ENCODE measurements around the gene LIPK.

LIPK gene

DNA sequence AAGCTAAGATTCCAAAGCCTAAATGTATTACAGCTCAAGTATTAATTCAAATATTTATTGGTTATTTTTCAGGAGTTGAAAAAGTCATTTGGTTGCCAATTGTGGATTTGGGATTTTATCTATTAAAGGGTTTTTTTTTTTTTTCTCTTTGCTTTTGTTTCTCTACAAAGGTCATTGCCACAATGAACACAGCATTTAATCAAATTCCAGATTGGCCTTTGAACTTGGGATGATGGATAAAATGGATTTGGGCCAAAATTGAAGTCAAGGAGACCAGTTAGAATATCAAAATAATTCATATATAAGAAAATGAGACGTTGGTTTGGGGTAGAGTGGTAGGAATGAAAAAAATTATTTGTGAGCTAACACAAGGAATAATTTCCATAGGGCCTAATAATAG is 63.3 kb downstream of the LIPK start:
- Histone ChIP-seq H3K4me1 (ENCODE audit: control insufficient read depth in 5 of 5, insufficient read depth in 5 of 5, low read length in 5 of 5) (no peaks in the 10 kb centered on the region), H3K9ac (ENCODE audit: low read length in 5 of 5) (no peak overlapping the region), H3K4me3 (ENCODE audit: low read depth in 1 of 5, low read length in 5 of 5) (no peak overlapping the region), H3K9me3 (ENCODE audit: control insufficient read depth in 5 of 5, low read length in 5 of 5) (peaks cover 0 to 8% (median 5%) of the 10 kb centered on the region in 5 donors), H3K36me3 (ENCODE audit: control insufficient read depth in 5 of 5, insufficient read depth in 5 of 5, low read length in 5 of 5) (no peaks in the 10 kb centered on the region), H3K27me3 (ENCODE audit: control insufficient read depth in 5 of 5, insufficient read depth in 4 of 5, low read length in 5 of 5) (no peaks in the 10 kb centered on the region), H3K27ac (ENCODE audit: low read depth, low read length) (no peak overlapping the region)

DNA sequence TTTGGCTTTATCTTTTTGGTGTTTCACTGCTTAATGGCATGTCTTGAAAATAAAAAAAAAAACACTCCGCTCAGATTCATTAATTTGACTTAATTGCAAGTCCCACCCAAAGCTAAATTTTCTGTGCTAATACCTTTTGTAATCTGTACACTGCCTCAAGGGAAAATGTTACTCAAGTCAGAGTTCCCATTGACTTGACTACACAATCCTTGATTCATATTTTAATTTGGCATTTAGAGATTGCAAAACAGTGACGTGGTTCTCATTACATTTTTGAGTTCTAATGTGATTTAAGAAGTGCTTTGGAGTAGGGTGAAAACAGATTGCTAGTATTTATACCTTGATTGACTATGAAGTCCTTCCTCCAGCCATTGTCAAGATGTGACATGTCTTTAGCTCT is 75.2 kb downstream of the LIPK start:
- H3K9me3 ChIP-seq (ENCODE audit: control insufficient read depth in 5 of 5, low read length in 5 of 5), result no peaks in the 10 kb centered on the region
- peaks cover 0 to 1% (median 0%) of the 10 kb centered on the region in 5 donors for H3K27me3 ChIP-seq (ENCODE audit: control insufficient read depth in 5 of 5, insufficient read depth in 4 of 5, low read length in 5 of 5)
- H3K4me3 ChIP-seq (ENCODE audit: low read depth in 1 of 5, low read length in 5 of 5), result no peak overlapping the region
- no peak overlapping the region for H3K27ac ChIP-seq (ENCODE audit: low read depth, low read length)
- no peaks in the 10 kb centered on the region for H3K4me1 ChIP-seq (ENCODE audit: control insufficient read depth in 5 of 5, insufficient read depth in 5 of 5, low read length in 5 of 5)
- H3K9ac ChIP-seq (ENCODE audit: low read length in 5 of 5), result no peak overlapping the region
- H3K36me3 ChIP-seq (ENCODE audit: control insufficient read depth in 5 of 5, insufficient read depth in 5 of 5, low read length in 5 of 5), result no peaks in the 10 kb centered on the region

DNA sequence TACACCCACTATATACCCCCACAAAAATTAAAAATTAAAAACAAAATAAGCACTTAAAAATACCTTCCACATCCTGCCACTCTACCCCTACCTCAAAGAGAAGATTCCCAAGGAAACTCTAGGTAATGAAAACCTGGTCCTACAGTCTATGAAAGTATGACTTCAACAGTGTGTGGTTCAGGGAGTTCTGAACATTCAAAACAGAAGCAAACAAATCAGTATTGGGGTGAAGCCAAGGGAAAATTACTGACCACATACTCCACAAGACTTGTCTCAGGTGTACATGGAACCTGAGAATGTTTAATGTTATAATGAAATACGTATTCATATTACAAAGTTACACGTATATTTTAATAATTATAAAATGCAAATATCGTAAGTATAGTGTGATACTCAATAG is 76.2 kb downstream of the LIPK start:
- Histone ChIP-seq H3K36me3 (ENCODE audit: control insufficient read depth in 5 of 5, insufficient read depth in 5 of 5, low read length in 5 of 5) (no peaks in the 10 kb centered on the region), H3K4me1 (ENCODE audit: control insufficient read depth in 5 of 5, insufficient read depth in 5 of 5, low read length in 5 of 5) (no peaks in the 10 kb centered on the region), H3K9ac (ENCODE audit: low read length in 5 of 5) (no peak overlapping the region), H3K27ac (ENCODE audit: low read depth, low read length) (no peak overlapping the region), H3K27me3 (ENCODE audit: control insufficient read depth in 5 of 5, insufficient read depth in 4 of 5, low read length in 5 of 5) (peaks cover 0 to 4% (median 0%) of the 10 kb centered on the region in 5 donors), H3K9me3 (ENCODE audit: control insufficient read depth in 5 of 5, low read length in 5 of 5) (no peaks in the 10 kb centered on the region), H3K4me3 (ENCODE audit: low read depth in 1 of 5, low read length in 5 of 5) (no peak overlapping the region)

DNA sequence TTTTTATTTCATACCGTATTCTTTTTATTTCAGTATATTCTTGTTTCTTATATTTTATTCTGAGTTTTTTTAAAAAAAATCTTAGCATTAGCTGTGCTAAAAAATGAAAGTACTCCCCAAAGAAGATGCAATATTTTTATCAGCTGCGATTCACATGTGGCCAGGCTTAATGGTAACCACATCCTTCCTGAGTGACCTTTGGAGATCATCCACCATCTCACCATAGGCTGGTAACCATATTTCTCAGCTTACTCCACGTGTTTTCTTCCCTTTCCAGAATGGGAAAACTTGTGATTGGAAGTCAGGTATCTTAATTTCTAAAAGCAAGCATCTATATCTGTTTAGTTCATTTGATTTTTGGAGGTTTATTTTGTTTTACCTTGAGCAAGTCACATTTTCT is 77.7 kb downstream of the LIPK start:
- Histone ChIP-seq H3K27me3 (ENCODE audit: control insufficient read depth in 5 of 5, insufficient read depth in 4 of 5, low read length in 5 of 5) (peaks cover 0 to 4% (median 0%) of the 10 kb centered on the region in 5 donors), H3K4me1 (ENCODE audit: control insufficient read depth in 5 of 5, insufficient read depth in 5 of 5, low read length in 5 of 5) (no peaks in the 10 kb centered on the region), H3K4me3 (ENCODE audit: low read depth in 1 of 5, low read length in 5 of 5) (no peak overlapping the region), H3K9me3 (ENCODE audit: control insufficient read depth in 5 of 5, low read length in 5 of 5) (no peaks in the 10 kb centered on the region), H3K27ac (ENCODE audit: low read depth, low read length) (no peak overlapping the region), H3K9ac (ENCODE audit: low read length in 5 of 5) (no peak overlapping the region), H3K36me3 (ENCODE audit: control insufficient read depth in 5 of 5, insufficient read depth in 5 of 5, low read length in 5 of 5) (no peaks in the 10 kb centered on the region)

DNA sequence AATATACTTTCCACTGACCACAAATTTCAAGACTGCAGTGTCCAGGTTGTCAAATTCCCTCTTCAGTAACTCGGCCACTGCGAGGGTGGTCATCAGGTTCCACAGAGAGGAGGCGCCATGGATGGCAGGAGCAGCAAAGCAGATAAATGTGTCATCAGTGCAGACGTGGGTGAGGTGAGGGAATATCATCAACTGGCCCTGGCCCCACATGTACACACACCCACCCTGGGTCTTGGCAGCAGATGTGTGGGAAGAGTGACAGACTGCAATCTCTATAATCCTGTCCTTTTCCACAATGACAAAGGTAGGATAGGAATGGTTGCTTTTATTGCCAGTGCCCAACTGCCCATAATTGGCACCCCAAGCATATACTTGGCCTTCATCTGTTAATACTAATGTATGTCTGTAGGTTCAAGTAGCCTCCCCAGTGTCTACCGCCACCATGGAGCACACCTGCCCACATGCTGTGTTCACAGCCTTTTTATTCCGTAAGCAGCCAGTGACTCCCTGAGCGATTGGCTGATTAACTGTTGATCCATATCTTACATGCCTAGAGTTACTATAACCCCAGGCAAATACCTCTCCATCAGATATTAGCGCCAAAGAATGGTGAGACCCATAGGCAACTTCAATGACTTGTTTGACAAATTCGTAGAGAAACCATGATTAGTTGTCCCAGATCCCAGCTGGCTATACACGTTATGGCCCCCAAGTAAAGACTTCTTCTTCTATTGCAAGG is 80.2 kb downstream of the LIPK start:
- peaks cover 0 to 4% (median 0%) of the 10 kb centered on the region in 5 donors for H3K27me3 ChIP-seq (ENCODE audit: control insufficient read depth in 5 of 5, insufficient read depth in 4 of 5, low read length in 5 of 5)
- no peak overlapping the region for H3K9ac ChIP-seq (ENCODE audit: low read length in 5 of 5)
- H3K27ac ChIP-seq (ENCODE audit: low read depth, low read length), result no peak overlapping the region
- H3K9me3 ChIP-seq (ENCODE audit: control insufficient read depth in 5 of 5, low read length in 5 of 5), result no peaks in the 10 kb centered on the region
- H3K4me1 ChIP-seq (ENCODE audit: control insufficient read depth in 5 of 5, insufficient read depth in 5 of 5, low read length in 5 of 5), result no peaks in the 10 kb centered on the region
- no peaks in the 10 kb centered on the region for H3K36me3 ChIP-seq (ENCODE audit: control insufficient read depth in 5 of 5, insufficient read depth in 5 of 5, low read length in 5 of 5)
- no peak overlapping the region for H3K4me3 ChIP-seq (ENCODE audit: low read depth in 1 of 5, low read length in 5 of 5)

DNA sequence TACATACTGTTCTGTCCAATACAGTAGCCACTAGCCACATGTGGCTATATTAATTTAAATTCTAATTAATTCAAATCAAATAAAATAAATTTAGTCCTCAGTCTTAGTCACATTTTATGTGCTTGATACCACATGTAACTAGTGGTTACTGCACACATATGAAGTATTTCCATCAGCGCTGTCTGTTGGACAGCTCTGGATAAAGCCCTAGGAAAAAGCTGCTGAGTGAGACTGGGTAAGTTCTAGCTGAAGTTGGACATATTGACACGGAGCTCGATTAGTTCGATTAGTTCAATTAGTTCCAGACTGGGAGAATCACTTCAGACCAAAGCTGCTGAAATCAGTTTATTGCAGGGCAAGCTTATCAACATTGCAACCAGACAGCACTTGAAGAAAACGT is 81.4 kb downstream of the LIPK start:
- Histone ChIP-seq H3K9ac (ENCODE audit: low read length in 5 of 5) (no peak overlapping the region), H3K36me3 (ENCODE audit: control insufficient read depth in 5 of 5, insufficient read depth in 5 of 5, low read length in 5 of 5) (no peaks in the 10 kb centered on the region), H3K4me3 (ENCODE audit: low read depth in 1 of 5, low read length in 5 of 5) (no peak overlapping the region), H3K4me1 (ENCODE audit: control insufficient read depth in 5 of 5, insufficient read depth in 5 of 5, low read length in 5 of 5) (peaks cover 0 to 3% (median 2%) of the 10 kb centered on the region in 5 donors), H3K27me3 (ENCODE audit: control insufficient read depth in 5 of 5, insufficient read depth in 4 of 5, low read length in 5 of 5) (peaks cover 0 to 4% (median 0%) of the 10 kb centered on the region in 5 donors), H3K9me3 (ENCODE audit: control insufficient read depth in 5 of 5, low read length in 5 of 5) (no peaks in the 10 kb centered on the region), H3K27ac (ENCODE audit: low read depth, low read length) (no peak overlapping the region)

DNA sequence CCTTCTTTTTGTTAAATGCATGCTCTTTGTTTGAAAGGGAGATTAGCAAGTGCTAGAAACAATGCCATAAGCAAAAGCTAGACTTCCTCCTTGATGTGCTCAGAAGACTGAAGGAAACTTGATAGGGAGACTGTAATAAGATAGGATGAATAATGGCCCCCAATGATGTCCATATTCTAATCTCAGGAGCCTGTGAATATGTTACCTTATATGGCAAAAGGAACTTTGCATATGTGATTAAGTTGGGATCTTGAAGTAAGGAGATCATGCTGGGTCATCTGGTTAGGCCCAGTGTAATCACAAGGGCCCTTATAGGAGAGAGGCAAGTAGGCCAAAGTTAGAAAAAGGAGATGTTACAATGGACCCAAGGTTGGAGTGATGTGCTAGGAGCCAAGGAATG is 82.9 kb downstream of the LIPK start:
- Histone ChIP-seq H3K4me1 (ENCODE audit: control insufficient read depth in 5 of 5, insufficient read depth in 5 of 5, low read length in 5 of 5) (peaks cover 0 to 7% (median 5%) of the 10 kb centered on the region in 5 donors), H3K36me3 (ENCODE audit: control insufficient read depth in 5 of 5, insufficient read depth in 5 of 5, low read length in 5 of 5) (no peaks in the 10 kb centered on the region), H3K4me3 (ENCODE audit: low read depth in 1 of 5, low read length in 5 of 5) (no peak overlapping the region), H3K9me3 (ENCODE audit: control insufficient read depth in 5 of 5, low read length in 5 of 5) (no peaks in the 10 kb centered on the region), H3K27me3 (ENCODE audit: control insufficient read depth in 5 of 5, insufficient read depth in 4 of 5, low read length in 5 of 5) (peaks cover 0 to 4% (median 0%) of the 10 kb centered on the region in 5 donors), H3K9ac (ENCODE audit: low read length in 5 of 5) (no peak overlapping the region), H3K27ac (ENCODE audit: low read depth, low read length) (no peak overlapping the region)

DNA sequence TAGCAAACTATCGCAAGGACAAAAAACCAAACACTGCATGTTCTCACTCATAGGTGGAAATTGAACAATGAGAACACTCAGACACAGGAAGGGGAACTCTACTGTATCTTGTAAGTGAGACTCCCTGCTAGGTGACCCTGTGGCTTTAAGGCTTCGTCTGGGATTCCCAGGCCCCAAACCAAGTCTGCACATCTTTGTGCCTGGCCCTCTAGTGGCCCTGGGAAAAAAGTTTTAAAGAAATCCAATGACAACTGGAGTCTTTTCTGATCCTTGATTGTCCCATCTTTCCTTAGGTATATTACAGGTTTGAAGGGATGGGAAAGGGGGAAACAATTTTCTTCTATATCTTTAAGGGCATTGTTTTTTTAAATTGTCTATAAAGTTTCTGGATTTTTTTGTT is 85.9 kb downstream of the LIPK start:
- H3K36me3 ChIP-seq (ENCODE audit: control insufficient read depth in 5 of 5, insufficient read depth in 5 of 5, low read length in 5 of 5), result no peaks in the 10 kb centered on the region
- H3K9ac ChIP-seq (ENCODE audit: low read length in 5 of 5), result no peak overlapping the region
- H3K4me1 ChIP-seq (ENCODE audit: control insufficient read depth in 5 of 5, insufficient read depth in 5 of 5, low read length in 5 of 5), result peaks cover 0 to 7% (median 5%) of the 10 kb centered on the region in 5 donors
- no peak overlapping the region for H3K27ac ChIP-seq (ENCODE audit: low read depth, low read length)
- no peaks in the 10 kb centered on the region for H3K27me3 ChIP-seq (ENCODE audit: control insufficient read depth in 5 of 5, insufficient read depth in 4 of 5, low read length in 5 of 5)
- H3K4me3 ChIP-seq (ENCODE audit: low read depth in 1 of 5, low read length in 5 of 5), result no peak overlapping the region
- H3K9me3 ChIP-seq (ENCODE audit: control insufficient read depth in 5 of 5, low read length in 5 of 5), result no peaks in the 10 kb centered on the region

DNA sequence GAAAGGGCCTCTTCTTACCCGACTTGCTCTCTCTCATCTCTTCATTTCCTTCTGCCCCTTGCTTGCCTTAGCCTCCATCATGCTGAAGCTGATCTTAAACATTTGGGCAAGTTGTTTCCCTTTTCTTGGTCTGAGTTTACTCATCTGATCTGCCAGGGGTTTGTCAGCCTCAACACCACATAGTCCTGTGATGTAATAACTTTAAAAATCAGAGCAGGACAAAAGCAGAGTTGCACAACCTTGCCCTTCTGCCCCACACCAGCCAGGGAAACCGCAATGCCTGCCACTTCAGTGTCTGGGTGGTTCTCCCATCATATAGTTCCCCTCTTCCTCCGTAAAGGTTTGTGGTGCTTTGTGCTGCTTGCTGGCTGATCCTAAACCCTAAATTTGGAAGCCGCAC is 86.6 kb downstream of the LIPK start:
- Histone ChIP-seq H3K36me3 (ENCODE audit: control insufficient read depth in 5 of 5, insufficient read depth in 5 of 5, low read length in 5 of 5) (no peaks in the 10 kb centered on the region), H3K9me3 (ENCODE audit: control insufficient read depth in 5 of 5, low read length in 5 of 5) (no peaks in the 10 kb centered on the region), H3K4me1 (ENCODE audit: control insufficient read depth in 5 of 5, insufficient read depth in 5 of 5, low read length in 5 of 5) (peaks cover 0 to 7% (median 5%) of the 10 kb centered on the region in 5 donors), H3K4me3 (ENCODE audit: low read depth in 1 of 5, low read length in 5 of 5) (no peak overlapping the region), H3K27me3 (ENCODE audit: control insufficient read depth in 5 of 5, insufficient read depth in 4 of 5, low read length in 5 of 5) (no peaks in the 10 kb centered on the region), H3K27ac (ENCODE audit: low read depth, low read length) (no peak overlapping the region), H3K9ac (ENCODE audit: low read length in 5 of 5) (no peak overlapping the region)

DNA sequence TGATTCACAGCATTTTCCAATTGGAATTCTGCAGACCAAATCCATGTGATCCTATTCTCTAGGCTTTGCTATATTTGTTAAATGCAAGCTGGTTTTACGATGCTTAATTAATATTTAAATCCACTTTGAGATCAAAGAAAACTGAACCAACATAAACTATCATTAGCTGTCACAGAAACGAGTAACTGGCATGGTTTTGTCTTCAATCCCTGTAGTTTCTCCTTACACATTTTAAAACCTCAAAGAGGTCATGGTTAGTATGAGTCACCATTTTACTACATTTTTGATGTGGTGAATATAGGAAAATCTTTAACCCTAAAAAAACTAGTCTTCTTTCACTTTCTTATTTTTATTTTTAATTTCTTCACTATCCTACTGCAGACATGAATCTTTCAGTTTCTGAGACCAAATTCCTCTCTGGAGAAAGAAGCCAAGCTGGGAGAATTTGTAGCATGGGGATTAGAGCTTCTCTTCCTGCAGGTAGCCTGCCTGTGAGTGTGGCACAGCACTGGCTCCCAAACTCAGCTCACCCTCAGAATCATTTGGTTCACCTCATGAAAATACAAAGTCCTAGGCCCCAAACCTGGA is 87.8 kb downstream of the LIPK start:
- Histone ChIP-seq H3K4me3 (ENCODE audit: low read depth in 1 of 5, low read length in 5 of 5) (no peak overlapping the region), H3K9ac (ENCODE audit: low read length in 5 of 5) (no peak overlapping the region), H3K27me3 (ENCODE audit: control insufficient read depth in 5 of 5, insufficient read depth in 4 of 5, low read length in 5 of 5) (no peaks in the 10 kb centered on the region), H3K4me1 (ENCODE audit: control insufficient read depth in 5 of 5, insufficient read depth in 5 of 5, low read length in 5 of 5) (peaks cover 0 to 7% (median 5%) of the 10 kb centered on the region in 5 donors), H3K27ac (ENCODE audit: low read depth, low read length) (no peak overlapping the region), H3K9me3 (ENCODE audit: control insufficient read depth in 5 of 5, low read length in 5 of 5) (no peaks in the 10 kb centered on the region), H3K36me3 (ENCODE audit: control insufficient read depth in 5 of 5, insufficient read depth in 5 of 5, low read length in 5 of 5) (no peaks in the 10 kb centered on the region)
